Activated CD8-positive, alpha-beta memory T cell treated with anti-CD3 and anti-CD28 coated beads for 1 hour (primary cell): ENCODE measurements around the gene SH3PXD2A.

Experiments used
- DNase-seq, 2 donors: peaks; one replicate each; pipeline ENCODE4 v3.0.0-alpha.2; 2020; ENCODE audit warnings: low read depth in 1 of 2; ENCODE audit errors: extremely low read depth in 1 of 2

The SH3PXD2A gene

GRCh38 chr10:103654925-103655324 is 200.5 kb downstream of the SH3PXD2A start:
- DNase-seq: no peak

- DNase-seq: no peak
These were observed 201.8 kb downstream of the SH3PXD2A start for GRCh38 chr10:103653581-103654037.

- DNase-seq: no peak
These were observed 202.6 kb downstream of the SH3PXD2A start for GRCh38 chr10:103652599-103653281.

- no peak for DNase-seq
These were observed 203.4 kb downstream of the SH3PXD2A start for GRCh38 chr10:103651783-103652476.

GRCh38 chr10:103651333-103651732 is 204.0 kb downstream of the SH3PXD2A start:
- no peak for DNase-seq

- DNase-seq: no peak
These were observed 205.5 kb downstream of the SH3PXD2A start for GRCh38 chr10:103649654-103650423.

- no peak for DNase-seq
These were observed 206.5 kb downstream of the SH3PXD2A start for GRCh38 chr10:103648636-103649532.

- no peak for DNase-seq
These were observed 207.1 kb downstream of the SH3PXD2A start for GRCh38 chr10:103648251-103648635.

GRCh38 chr10:103646304-103646703 is 209.1 kb downstream of the SH3PXD2A start:
- DNase-seq: no peak

GRCh38 chr10:103645141-103646054 is 210.0 kb downstream of the SH3PXD2A start:
- DNase-seq: no peak

- no peak for DNase-seq
These were observed 212.0 kb downstream of the SH3PXD2A start for GRCh38 chr10:103643381-103643780.

- no peak for DNase-seq
These were observed 214.1 kb downstream of the SH3PXD2A start for GRCh38 chr10:103641326-103641725.

- DNase-seq: no peak
These were observed 214.8 kb downstream of the SH3PXD2A start for GRCh38 chr10:103640436-103641181.

GRCh38 chr10:103638948-103639347 is 216.4 kb downstream of the SH3PXD2A start:
- no peak for DNase-seq

GRCh38 chr10:103637927-103638557 is 217.3 kb downstream of the SH3PXD2A start:
- no peak for DNase-seq

- DNase-seq: no peak
These were observed 218.4 kb downstream of the SH3PXD2A start for GRCh38 chr10:103637011-103637410.

- DNase-seq: no peak
These were observed 218.9 kb downstream of the SH3PXD2A start for GRCh38 chr10:103636492-103636891.

GRCh38 chr10:103635580-103635979 is 219.8 kb downstream of the SH3PXD2A start:
- DNase-seq: no peak
